Measurements from ENCODE around the gene CFAP91. TPM values are rescaled to one million over a fixed set of nuclear protein-coding genes. Genes with fewer than 3 reads are reported as not detected.

Gene CFAP91
- total and polyA plus RNA-seq, 2 donors (not counting 1 experiment from before 2014, with no cell fraction given) = 0.48 to 6.4 TPM

DNA sequence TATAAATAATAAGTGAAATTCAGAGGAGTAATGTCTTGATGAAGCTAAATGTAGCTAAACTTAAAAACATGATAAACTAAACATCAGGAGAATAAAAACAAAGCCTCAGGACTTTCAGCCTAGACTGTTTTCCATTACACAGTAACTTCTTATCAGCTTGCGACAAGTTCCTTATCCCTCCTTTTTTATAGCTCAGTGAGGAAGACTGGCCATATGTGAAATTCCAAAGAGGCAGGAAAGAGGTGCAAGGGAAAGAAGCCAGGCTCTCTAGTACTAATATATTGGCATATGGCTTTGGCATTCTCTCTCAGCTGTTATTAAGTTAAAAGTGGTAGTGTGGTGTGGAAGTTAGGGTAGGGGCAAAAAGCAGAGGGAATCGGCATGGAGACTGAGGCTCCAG, 30.0 kb upstream of the CFAP91 start:
- Mint-ChIP-seq H3K4me3 (no peak overlapping the region), H3K4me1 (peaks cover 27% of the 10 kb centered on the region), H3K27me3 (no peaks in the 10 kb centered on the region), H3K27ac (no peak overlapping the region), H3K9me3 (ENCODE audit: insufficient read depth) (no peaks in the 10 kb centered on the region)
- intact Hi-C loops (cut with micrococcal nuclease) = loop anchor here (10.0 kb wide), 1 partner anchor 672 kb away; the partner anchor contains the start of gene LRRC58
- TF ChIP-seq, protein P1, sequence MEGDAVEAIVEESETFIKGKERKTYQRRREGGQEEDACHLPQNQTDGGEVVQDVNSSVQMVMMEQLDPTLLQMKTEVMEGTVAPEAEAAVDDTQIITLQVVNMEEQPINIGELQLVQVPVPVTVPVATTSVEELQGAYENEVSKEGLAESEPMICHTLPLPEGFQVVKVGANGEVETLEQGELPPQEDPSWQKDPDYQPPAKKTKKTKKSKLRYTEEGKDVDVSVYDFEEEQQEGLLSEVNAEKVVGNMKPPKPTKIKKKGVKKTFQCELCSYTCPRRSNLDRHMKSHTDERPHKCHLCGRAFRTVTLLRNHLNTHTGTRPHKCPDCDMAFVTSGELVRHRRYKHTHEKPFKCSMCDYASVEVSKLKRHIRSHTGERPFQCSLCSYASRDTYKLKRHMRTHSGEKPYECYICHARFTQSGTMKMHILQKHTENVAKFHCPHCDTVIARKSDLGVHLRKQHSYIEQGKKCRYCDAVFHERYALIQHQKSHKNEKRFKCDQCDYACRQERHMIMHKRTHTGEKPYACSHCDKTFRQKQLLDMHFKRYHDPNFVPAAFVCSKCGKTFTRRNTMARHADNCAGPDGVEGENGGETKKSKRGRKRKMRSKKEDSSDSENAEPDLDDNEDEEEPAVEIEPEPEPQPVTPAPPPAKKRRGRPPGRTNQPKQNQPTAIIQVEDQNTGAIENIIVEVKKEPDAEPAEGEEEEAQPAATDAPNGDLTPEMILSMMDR (IDR thresholded peaks at IDR 0.05) = no peak
- no peak for TF ChIP-seq EZH2 (IDR thresholded peaks at IDR 0.05; ENCODE audit: borderline replicate concordance, insufficient read depth, low read depth, low read length, poor library complexity, severe bottlenecking)
- Histone ChIP-seq H3K27me3 (replicated peaks in 1 of 4; ENCODE audit: control extremely low read depth in 1 of 4, control insufficient read depth in 3 of 4, insufficient read depth in 4 of 4, low read length in 3 of 4) (no peaks in the 10 kb centered on the region), H3K4me1 (ENCODE audit: control insufficient read depth in 2 of 2, insufficient read depth in 2 of 2, low read length in 2 of 2) (peaks cover 15 to 17% of the 10 kb centered on the region in 2 donors), H3K9me3 (ENCODE audit: control extremely low read depth in 1 of 3, control insufficient read depth in 2 of 3, insufficient read depth in 1 of 3, low read length in 2 of 3) (no peaks in the 10 kb centered on the region), H3K4me3 (ENCODE audit: control extremely low read depth in 1 of 5, extremely low read depth in 1 of 5, insufficient read depth in 1 of 5, low read depth in 2 of 5, low read length in 4 of 5) (no peak overlapping the region), H4K20me1 (ENCODE audit: control insufficient read depth, insufficient read depth, low read length, poor library complexity, severe bottlenecking) (no peaks in the 10 kb centered on the region), H3K79me2 (ENCODE audit: control insufficient read depth, insufficient read depth, low read length) (peaks cover 16% of the 10 kb centered on the region), H2AFZ (ENCODE audit: insufficient read depth, low read depth, low read length, poor library complexity, severe bottlenecking) (no peak overlapping the region), H3K36me3 (replicated peaks in 1 of 2; ENCODE audit: control extremely low read depth in 1 of 2, control insufficient read depth in 1 of 2, extremely low read depth in 1 of 2, insufficient read depth in 2 of 2, low read length in 1 of 2) (peaks cover 8 to 64% of the 10 kb centered on the region in 2 experiments), H3K9ac (ENCODE audit: low read length) (no peak overlapping the region), H3K27ac (ENCODE audit: low read length in 2 of 2) (no peak overlapping the region), H3K4me2 (replicated peaks; ENCODE audit: low read depth, low read length, poor library complexity, severe bottlenecking) (no peak overlapping the region)
- WGBS (ENCODE audit: insufficient coverage) = no CpG with 5 or more reads among the region's 2 CpGs
- DNase-seq (no peak), ATAC-seq (ENCODE audit: low read depth) (no peak)
- ChIA-PET CTCF (interaction anchor here (1.0 to 1.8 kb wide), 8 partner anchors 8 to 475 kb away, joined by 3 to 9 read pairs (median 3); no protein-coding TSS in a partner anchor), POLR2A (no interaction called here)

DNA sequence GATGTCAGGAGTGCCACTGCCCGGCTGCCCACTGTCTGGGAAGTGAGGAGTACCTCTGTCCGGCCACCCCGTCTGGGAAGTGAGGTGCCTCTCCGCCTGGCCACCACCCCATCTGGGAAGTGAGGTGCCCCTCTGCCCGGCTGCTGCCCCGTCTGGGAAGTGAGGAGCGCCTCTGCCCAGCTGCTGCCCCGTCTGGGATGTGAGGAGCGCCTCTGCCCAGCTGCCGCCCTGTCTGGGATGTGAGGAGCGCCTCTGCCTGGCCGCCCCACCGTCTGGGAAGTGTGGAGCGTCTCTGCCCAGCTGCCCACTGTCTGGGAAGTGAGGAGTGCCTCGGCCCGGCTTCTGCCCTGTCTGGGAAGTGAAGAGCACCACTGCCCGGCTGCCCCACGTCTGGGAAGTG, 28.9 kb upstream of the CFAP91 start:
- ChIA-PET POLR2A (no interaction called here), CTCF (interaction anchor here (0.6 to 1.2 kb wide), 2 partner anchors 43 to 474 kb away, joined by 3 to 4 read pairs; no protein-coding TSS in a partner anchor)
- Mint-ChIP-seq H3K4me1 (peaks cover 28% of the 10 kb centered on the region), H3K4me3 (no peak overlapping the region), H3K9me3 (ENCODE audit: insufficient read depth) (no peaks in the 10 kb centered on the region), H3K27ac (no peak overlapping the region), H3K27me3 (no peaks in the 10 kb centered on the region)
- WGBS (ENCODE audit: insufficient coverage) = 97% methylated on average over 16 of the region's 18 CpGs
- Histone ChIP-seq H3K4me1 (ENCODE audit: control insufficient read depth in 2 of 2, insufficient read depth in 2 of 2, low read length in 2 of 2) (peaks cover 17% of the 10 kb centered on the region in 2 donors), H3K27ac (ENCODE audit: low read length in 2 of 2) (no peak overlapping the region), H3K36me3 (replicated peaks in 1 of 2; ENCODE audit: control extremely low read depth in 1 of 2, control insufficient read depth in 1 of 2, extremely low read depth in 1 of 2, insufficient read depth in 2 of 2, low read length in 1 of 2) (peaks cover 4 to 56% of the 10 kb centered on the region in 2 experiments), H3K9ac (ENCODE audit: low read length) (no peak overlapping the region), H3K4me2 (replicated peaks; ENCODE audit: low read depth, low read length, poor library complexity, severe bottlenecking) (no peak overlapping the region), H4K20me1 (ENCODE audit: control insufficient read depth, insufficient read depth, low read length, poor library complexity, severe bottlenecking) (no peaks in the 10 kb centered on the region), H3K4me3 (ENCODE audit: control extremely low read depth in 1 of 5, extremely low read depth in 1 of 5, insufficient read depth in 1 of 5, low read depth in 2 of 5, low read length in 4 of 5) (no peak overlapping the region), H3K79me2 (ENCODE audit: control insufficient read depth, insufficient read depth, low read length) (peaks cover 16% of the 10 kb centered on the region), H3K9me3 (ENCODE audit: control extremely low read depth in 1 of 3, control insufficient read depth in 2 of 3, insufficient read depth in 1 of 3, low read length in 2 of 3) (no peaks in the 10 kb centered on the region), H3K27me3 (replicated peaks in 1 of 4; ENCODE audit: control extremely low read depth in 1 of 4, control insufficient read depth in 3 of 4, insufficient read depth in 4 of 4, low read length in 3 of 4) (no peaks in the 10 kb centered on the region), H2AFZ (ENCODE audit: insufficient read depth, low read depth, low read length, poor library complexity, severe bottlenecking) (no peak overlapping the region)
- TF ChIP-seq EZH2 (IDR thresholded peaks at IDR 0.05; ENCODE audit: borderline replicate concordance, insufficient read depth, low read depth, low read length, poor library complexity, severe bottlenecking) = no peak
- TF ChIP-seq, protein P1 (IDR thresholded peaks at IDR 0.05) = no peak
- intact Hi-C loops (cut with micrococcal nuclease) = loop anchor here (10.0 kb wide), 1 partner anchor 671 kb away; the partner anchor contains the start of gene LRRC58
- ATAC-seq (ENCODE audit: low read depth) (no peak), DNase-seq (no peak)
